GM19455 (cell line): ENCODE data around the gene ANTXRL.
"Not testable (repeated sequence)": the region's sequence is repeated elsewhere in the genome, so short reads cannot be mapped to it uniquely, and the experiment has no call there.

ENCODE experiments used
- ATAC-seq: cut with Tn5 transposase; IDR thresholded peaks from one replicate; pipeline ENCODE4 v1.9.1; 2021; ENCODE audit not compliant: unreplicated experiment

The ANTXRL gene

GRCh38 chr10:46326971-46327370, 40.2 kb downstream of the ANTXRL start:
- no peak for ATAC-seq

GRCh38 chr10:46327685-46328084, 40.9 kb downstream of the ANTXRL start:
- ATAC-seq: no peak

- no peak for ATAC-seq
These were observed 42.3 kb downstream of the ANTXRL start for GRCh38 chr10:46328853-46329689.

- no peak for ATAC-seq
These were observed 42.9 kb downstream of the ANTXRL start for GRCh38 chr10:46329690-46330016.

GRCh38 chr10:46330894-46331293, 44.1 kb downstream of the ANTXRL start:
- ATAC-seq: no peak

GRCh38 chr10:46365484-46365883, 78.7 kb downstream of the ANTXRL start:
- not testable (repeated sequence) for ATAC-seq

- not testable (repeated sequence) for ATAC-seq
These were observed 80.4 kb downstream of the ANTXRL start for GRCh38 chr10:46367209-46367608.

GRCh38 chr10:46367666-46368240, 81.0 kb downstream of the ANTXRL start:
- not testable (repeated sequence) for ATAC-seq

GRCh38 chr10:46368956-46369355, 82.2 kb downstream of the ANTXRL start:
- ATAC-seq: not testable (repeated sequence)

GRCh38 chr10:46374410-46374809, 87.6 kb downstream of the ANTXRL start:
- not testable (repeated sequence) for ATAC-seq

- not testable (repeated sequence) for ATAC-seq
These were observed 88.6 kb downstream of the ANTXRL start, which contains the start of gene ANXA8L1 for GRCh38 chr10:46375406-46375805. ANXA8L1 (plus strand) TSS chr10:46375776; CDS start chr10:46375852, 76 bp downstream.

GRCh38 chr10:46377022-46377421, 90.2 kb downstream of the ANTXRL start:
- ATAC-seq: not testable (repeated sequence)

GRCh38 chr10:46377651-46378050, 90.9 kb downstream of the ANTXRL start:
- ATAC-seq: not testable (repeated sequence)

GRCh38 chr10:46378108-46378507, 91.3 kb downstream of the ANTXRL start:
- ATAC-seq: not testable (repeated sequence)

- not testable (repeated sequence) for ATAC-seq
These were observed 92.5 kb downstream of the ANTXRL start for GRCh38 chr10:46379233-46379848.
